HG03558 (cell line): ENCODE data around the gene PCID2.
"Not testable (repeated sequence)": the region's sequence is repeated elsewhere in the genome, so short reads cannot be mapped to it uniquely, and the experiment has no call there.

Source experiments
- ATAC-seq: cut with Tn5 transposase; IDR thresholded peaks from one replicate; pipeline ENCODE4 v1.9.1; 2021; ENCODE audit warnings: moderate number of reproducible peaks; ENCODE audit not compliant: unreplicated experiment; ENCODE audit errors: extremely low read depth

PCID2 gene

GRCh38 chr13:113169277-113170272, 38.9 kb downstream of the PCID2 start:
- ATAC-seq = no peak

- no peak for ATAC-seq
Observed at GRCh38 chr13:113168211-113168610, 40.3 kb downstream of the PCID2 start.

GRCh38 chr13:113167575-113167974, 40.9 kb downstream of the PCID2 start:
- ATAC-seq = no peak

GRCh38 chr13:113167155-113167554, 41.3 kb downstream of the PCID2 start:
- no peak for ATAC-seq

GRCh38 chr13:113166681-113167080, 41.8 kb downstream of the PCID2 start:
- no peak for ATAC-seq

GRCh38 chr13:113166266-113166665, 42.2 kb downstream of the PCID2 start:
- no peak for ATAC-seq

GRCh38 chr13:113164492-113164891, 44.0 kb downstream of the PCID2 start:
- ATAC-seq = no peak

- ATAC-seq = no peak
Observed at GRCh38 chr13:113162783-113163685, 45.4 kb downstream of the PCID2 start.

- not testable (repeated sequence) for ATAC-seq
Observed at GRCh38 chr13:113161975-113162374, 46.5 kb downstream of the PCID2 start.

- ATAC-seq = no peak
Observed at GRCh38 chr13:113161433-113161832, 47.0 kb downstream of the PCID2 start.

GRCh38 chr13:113160983-113161382, 47.5 kb downstream of the PCID2 start:
- ATAC-seq = no peak

- ATAC-seq = no peak
Observed at GRCh38 chr13:113159701-113160100, 48.8 kb downstream of the PCID2 start.

GRCh38 chr13:113158946-113159345, 49.5 kb downstream of the PCID2 start:
- no peak for ATAC-seq

- no peak for ATAC-seq
Observed at GRCh38 chr13:113157929-113158747, 50.3 kb downstream of the PCID2 start, which contains the start of gene PROZ. Gene PROZ, plus strand, starts transcription at chr13:113158648. Its CDS starts 13 bp downstream, at chr13:113158661.

GRCh38 chr13:113157206-113157928, 51.1 kb downstream of the PCID2 start:
- no peak for ATAC-seq

GRCh38 chr13:113155982-113156655, 52.4 kb downstream of the PCID2 start:
- ATAC-seq = no peak

- ATAC-seq = no peak
Observed at GRCh38 chr13:113155201-113155600, 53.3 kb downstream of the PCID2 start.

- no peak for ATAC-seq
Observed at GRCh38 chr13:113153810-113154748, 54.4 kb downstream of the PCID2 start.
